ENCODE results near the gene TIMM9. TPM values are rescaled to one million over a fixed set of nuclear protein-coding genes. Genes with fewer than 3 reads are reported as not detected.
"Not testable (repeated sequence)": the region's sequence is repeated elsewhere in the genome, so short reads cannot be mapped to it uniquely, and the experiment has no call there.

The TIMM9 gene
- 103 TPM for polyA plus RNA-seq (ENCODE audit: insufficient read length)

DNA sequence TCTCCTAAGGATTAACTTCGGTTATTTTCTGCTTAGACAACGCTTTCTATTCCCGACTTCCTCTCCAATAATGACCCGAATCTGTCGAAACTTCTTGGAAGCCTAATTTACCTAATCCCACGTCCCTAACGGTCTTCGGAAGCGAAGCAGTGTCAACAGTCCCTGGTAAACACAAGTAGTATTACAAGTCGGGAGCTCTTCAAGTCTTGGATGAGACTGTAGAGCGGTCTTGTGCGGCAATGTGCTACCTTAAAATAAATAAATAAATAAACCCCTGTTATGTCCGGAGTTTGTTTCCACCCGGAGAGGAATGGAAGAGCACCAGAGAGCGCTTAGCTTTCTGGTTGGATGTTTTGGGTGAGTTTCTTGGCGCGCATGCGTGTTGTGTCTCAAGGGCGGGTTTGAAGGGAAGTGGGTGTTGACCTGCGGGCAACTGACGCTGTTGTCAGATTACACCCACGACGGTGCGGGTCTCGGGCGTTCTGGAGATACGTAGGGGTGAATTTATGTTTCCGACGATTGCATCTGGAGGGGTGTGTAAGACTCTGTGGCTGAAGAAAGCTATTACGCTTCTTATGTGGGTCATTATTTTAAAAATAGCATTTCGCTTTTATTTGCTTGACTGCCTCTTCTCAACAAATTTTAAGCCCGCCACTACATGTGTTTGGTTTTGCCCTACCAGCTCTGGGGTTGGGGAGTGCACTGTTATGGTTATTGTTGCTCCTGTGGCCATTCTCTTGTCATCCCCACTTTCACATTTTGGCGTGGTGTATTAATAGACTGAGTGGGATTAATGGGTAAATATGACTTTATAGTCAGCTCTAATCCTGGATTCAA lies at the start of gene TIMM9, which contains the start of gene KIAA0586:
TIMM9 (minus strand) TSS at position 251 of the 837 bp plus-strand sequence. CDS start 15,586 bp downstream, outside the sequence.
KIAA0586 (plus strand) TSS at position 439 of the 837 bp plus-strand sequence. CDS start 546 bp downstream, outside the sequence.
- peak; percentile 99 for DNase-seq (ENCODE audit: low read depth)

DNA sequence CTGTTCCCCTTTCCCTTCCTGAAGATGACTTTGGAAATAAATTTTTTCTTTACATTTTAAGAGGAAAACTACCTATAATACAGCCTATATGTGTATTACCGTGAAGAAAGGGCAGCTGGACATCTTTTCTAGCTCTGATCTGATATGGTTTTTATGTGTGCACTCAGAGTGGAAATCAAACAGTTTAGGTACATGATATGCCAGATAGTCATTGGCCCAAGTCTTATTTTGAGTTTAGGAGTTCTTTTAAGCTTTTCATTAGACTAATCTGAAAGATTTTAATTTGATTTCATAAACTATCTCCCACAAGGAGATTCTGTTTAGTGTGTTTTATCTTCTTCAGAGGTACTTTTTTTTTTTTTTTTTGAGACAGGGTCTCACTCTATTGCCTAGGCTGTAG lies 49.0 kb upstream of the TIMM9 start:
- no peak for DNase-seq (ENCODE audit: low read depth)

DNA sequence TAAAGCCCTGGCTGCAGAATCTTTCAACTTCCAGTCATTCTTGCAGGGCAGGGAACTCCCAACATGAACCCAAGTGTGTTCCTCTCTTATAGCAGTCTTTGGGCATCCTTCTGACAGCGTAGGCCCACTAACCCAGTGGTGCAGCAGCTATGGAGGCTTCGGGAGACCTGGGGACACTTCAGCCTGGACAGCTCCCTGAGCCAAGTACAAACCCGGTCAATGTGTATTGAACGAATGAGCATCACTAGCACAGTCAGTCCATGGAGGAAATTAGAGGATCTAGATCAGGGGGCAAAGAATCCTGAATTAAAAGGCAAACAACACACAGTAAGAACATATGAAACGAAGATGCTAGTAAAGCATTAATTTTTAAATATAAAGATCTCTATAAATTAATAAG lies 42.0 kb upstream of the TIMM9 start:
- no peak for DNase-seq (ENCODE audit: low read depth)

DNA sequence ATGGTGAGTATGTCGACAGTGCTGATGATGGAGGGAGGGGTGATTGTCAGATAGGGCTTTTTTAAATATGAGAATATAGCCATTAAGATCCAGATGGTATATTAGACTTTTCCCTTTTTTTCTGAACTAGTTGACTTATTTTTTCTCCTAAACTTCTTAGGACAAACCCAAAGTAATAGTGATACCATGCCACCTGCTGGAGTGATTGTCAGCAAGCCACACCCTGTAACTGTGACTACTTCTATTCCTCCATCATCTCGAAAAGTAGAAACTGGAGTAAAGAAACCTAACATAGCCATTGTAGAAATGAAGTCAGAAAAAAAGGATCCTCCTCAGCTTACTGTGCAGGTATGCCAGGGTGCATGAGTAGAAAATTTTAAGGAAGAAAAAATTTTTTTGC lies 40.2 kb upstream of the TIMM9 start:
- no peak for DNase-seq (ENCODE audit: low read depth)

- DNase-seq (ENCODE audit: low read depth), result no peak
Observed at GRCh38 chr14:58466459-58466858, 39.1 kb upstream of the TIMM9 start.

- DNase-seq (ENCODE audit: low read depth), result no peak
Observed at GRCh38 chr14:58465421-58465820, 38.1 kb upstream of the TIMM9 start.

DNA sequence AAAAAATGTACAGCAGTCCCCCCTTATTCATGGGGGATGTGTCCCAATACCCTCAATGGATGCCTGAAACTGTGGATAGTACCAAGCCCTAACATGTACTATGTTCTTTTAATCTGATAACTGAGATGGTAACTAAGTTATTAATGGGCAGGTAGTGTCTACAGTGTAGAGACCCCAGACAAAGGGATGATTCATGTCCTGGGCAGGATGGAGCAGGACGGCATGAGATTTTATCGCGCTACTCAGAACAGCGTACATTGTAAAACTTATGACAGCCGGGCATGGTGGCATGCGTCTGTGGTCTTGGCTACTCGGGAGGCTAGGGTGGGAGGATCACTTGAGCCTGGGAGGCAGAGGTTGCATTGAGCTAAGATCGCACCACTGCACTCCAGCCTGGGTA lies 37.3 kb upstream of the TIMM9 start:
- DNase-seq (ENCODE audit: low read depth), result no peak

- DNase-seq (ENCODE audit: low read depth), result no peak
Observed at GRCh38 chr14:58463147-58463546, 35.8 kb upstream of the TIMM9 start.

- DNase-seq (ENCODE audit: low read depth), result no peak
Observed at GRCh38 chr14:58460772-58461171, 33.4 kb upstream of the TIMM9 start.

DNA sequence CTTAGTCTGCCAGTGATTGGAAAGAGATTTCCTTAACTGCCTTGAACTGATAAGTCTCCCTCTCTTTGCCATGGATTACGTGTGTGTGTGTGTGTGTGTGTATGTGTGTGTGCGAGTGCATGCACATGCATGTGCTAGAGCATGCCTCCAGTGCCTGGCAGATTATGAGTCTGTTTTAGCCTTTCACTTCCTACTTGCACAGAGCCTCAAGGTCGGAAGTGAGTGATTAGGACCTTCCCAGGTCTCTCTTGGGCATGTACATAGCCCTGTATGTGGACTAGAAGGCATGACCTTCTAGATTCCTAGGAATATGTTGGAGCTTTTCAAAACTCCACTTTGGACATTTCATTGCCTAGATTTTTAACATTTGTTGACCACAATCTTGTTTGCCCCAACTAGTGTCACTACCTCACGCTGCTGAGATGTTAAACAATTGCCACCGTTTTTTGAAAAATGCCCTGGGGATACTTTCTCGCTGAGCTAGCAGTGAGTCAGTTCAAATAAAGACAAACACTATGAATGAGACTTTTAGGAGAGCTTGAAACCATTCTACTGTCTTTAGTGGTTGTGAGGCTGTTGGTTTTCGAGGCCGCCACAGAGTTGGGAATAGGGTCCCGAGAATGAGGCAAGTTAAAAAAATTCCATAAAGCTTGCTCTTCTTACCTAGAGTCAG lies 28.4 kb upstream of the TIMM9 start:
- no peak for DNase-seq (ENCODE audit: low read depth)

DNA sequence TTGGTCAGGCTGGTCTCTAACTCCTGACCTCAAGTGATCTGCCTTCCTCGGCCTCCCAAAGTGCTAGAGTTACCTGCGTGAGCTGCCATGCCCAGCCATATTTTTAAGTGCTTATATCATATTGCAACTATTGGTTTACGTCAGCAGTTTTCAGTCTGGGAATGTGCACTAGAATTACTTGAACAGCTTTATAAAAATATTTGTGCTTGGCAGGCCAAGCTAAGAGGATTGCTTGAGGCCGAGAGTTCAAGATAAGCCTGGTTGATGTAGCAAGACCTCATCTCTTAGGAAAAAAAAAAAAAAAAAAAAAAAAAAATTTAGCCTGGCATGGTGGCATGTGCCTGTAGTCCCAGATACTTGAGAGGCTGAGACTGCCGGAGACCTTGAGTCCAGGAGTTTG lies 17.3 kb upstream of the TIMM9 start:
- no peak for DNase-seq (ENCODE audit: low read depth)

DNA sequence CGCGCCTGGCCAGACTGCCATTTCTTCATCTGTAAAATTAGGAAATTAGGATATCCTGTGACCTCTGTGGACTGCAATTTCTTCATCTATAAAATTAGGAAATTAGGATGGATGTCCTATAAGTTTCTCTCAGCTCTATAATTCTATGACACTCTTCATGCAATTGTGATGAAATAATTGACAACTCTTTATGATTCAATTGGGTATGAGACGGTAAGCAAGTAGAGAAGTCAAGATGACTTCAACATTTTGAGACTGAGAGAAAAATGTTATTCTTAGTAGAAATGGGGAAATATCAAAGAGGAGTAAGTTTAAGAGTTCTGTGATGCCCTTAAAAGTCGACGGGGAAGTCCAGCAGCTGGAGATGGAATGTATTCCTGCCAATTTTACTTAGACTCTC lies 12.1 kb upstream of the TIMM9 start:
- DNase-seq (ENCODE audit: low read depth), result no peak

DNA sequence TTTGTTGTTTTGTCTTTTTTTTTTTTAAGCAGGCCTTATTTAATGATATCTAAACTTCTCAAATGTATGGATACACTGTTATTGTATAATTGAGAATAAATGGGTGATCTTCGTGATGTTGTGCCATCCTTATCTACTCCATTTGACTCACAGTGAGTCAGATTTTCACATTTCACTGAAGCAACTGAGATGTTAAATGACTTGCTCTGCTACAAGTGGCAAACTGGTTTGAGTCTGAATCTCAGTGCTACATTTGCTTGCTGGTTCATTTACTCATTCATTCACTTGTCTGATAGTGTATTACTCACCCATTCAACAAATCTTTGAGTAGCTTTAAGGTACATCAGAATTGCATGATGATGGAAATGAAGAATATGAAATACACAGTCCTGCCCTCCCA lies 2.8 kb upstream of the TIMM9 start:
- DNase-seq (ENCODE audit: low read depth), result no peak

- peak; percentile 48 for DNase-seq (ENCODE audit: low read depth)
Observed at GRCh38 chr14:58428118-58428683, 870 bp upstream of the TIMM9 start.

DNA sequence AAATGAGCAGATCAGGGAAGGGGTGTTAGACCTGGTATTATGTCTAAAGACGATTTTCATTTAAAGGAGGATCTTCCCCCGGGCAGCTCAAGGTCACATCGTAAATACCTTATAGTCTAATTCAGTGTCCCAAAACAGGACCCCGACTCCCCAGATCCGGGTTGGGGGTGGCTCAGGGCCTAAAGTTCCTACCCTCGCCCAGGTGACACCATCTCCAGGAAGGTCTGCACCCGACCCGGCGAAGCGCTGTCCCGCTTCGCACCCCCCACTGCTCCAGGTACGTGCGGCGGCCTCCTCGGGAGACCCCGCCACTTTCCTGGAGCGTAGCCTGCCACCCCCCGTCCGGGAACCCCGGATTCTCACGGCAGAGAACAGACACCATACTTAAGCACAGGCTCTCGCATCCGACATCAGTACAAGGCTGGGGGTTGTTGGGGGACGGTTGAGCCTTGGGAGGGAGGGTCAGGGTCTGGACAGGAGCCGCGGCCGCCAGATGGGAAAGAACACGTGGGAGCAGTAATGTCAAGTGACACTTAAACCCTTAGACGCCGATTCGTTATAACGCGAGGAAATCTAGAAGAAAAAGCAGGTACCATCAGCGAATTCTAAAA lies 556 bp downstream of the TIMM9 start:
- DNase-seq (ENCODE audit: low read depth), result no peak

DNA sequence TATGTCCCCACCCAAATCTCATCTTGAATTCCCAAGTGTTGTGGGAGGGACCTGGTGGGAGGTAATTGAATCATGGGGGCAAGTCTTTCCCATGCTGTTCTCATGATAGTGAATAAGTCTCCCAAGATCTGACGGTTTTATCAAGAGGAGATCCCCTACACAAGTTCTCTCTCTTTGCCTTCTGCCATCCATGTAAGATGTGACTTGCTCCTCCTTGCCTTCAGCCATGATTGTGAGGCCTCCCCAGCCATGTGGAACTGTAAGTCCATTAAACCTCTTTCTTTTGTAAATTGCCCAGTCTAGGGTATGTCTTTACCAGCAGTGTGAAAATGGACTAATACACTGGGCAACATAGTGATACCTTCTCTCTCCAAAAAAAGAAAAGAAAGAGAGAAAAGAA lies 10.4 kb downstream of the TIMM9 start:
- DNase-seq (ENCODE audit: low read depth), result not testable (repeated sequence)

DNA sequence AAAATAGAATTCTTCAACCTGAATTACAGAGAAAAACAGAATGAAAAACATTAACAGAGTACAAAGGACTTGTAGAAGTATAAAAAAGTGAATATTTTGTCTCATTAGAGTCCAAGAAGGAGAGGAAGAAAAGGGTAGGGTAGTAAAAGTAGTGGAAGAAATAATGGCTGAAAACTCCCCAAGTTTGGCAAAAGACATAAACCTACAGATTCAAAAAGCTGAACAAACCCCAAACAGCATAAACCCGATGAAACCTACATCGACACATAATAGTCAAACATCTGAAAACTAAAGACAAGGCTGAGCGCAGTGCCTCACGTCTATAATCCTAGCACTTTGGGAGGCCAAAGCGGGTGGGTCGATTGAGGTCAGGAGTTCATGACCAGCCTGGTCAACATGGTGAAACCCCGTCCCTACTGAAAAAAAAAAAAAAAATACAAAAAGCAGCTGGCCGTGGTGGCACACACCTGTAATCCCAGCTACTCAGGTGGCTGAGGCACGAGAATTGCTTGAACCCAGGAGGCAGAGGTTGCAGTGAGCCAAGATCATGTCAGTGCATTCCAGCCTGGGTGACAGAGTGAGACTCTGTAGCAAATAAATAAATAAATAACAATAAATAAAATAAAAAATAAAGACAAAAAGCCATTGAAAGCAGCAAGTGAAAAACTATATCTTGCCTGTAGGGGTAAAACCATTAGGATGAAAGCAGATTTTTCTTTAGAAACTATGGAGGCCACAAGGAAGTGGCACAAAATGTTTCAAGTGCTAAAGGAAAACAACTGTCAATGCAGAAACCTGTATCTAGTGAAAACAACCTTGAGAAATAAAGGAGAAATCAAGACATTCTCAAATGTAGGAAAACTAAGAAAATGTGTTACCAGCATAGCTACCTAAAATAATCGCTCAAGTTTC lies 11.4 kb downstream of the TIMM9 start:
- no peak for DNase-seq (ENCODE audit: low read depth)

GRCh38 chr14:58414845-58415244 lies 12.5 kb downstream of the TIMM9 start:
- no peak for DNase-seq (ENCODE audit: low read depth)

GRCh38 chr14:58408681-58409215 lies 18.6 kb downstream of the TIMM9 start:
- DNase-seq (ENCODE audit: low read depth), result no peak

- no peak for DNase-seq (ENCODE audit: low read depth)
Observed at GRCh38 chr14:58401587-58401986, 25.7 kb downstream of the TIMM9 start.

- DNase-seq (ENCODE audit: low read depth), result no peak
Observed at GRCh38 chr14:58398895-58399294, 28.4 kb downstream of the TIMM9 start.

Measured in forelimb muscle (tissue), 1 donor.